Transverse colon (tissue), 4 donors: ENCODE data around the gene CCDC141. TPM values are rescaled to one million over a fixed set of nuclear protein-coding genes. Genes with fewer than 3 reads are reported as not detected.

ENCODE experiments used
- DNase-seq: peaks from one replicate; pipeline ENCODE4 v3.0.0-alpha.2; 2019
- H3K27ac ChIP-seq, 4 donors: fragments of 200-600 bp; sonication (generic); 2 replicates each; pipeline ENCODE4 v1.5.1; 2016 to 2018; ENCODE audit warnings: inconsistent platforms in 4 of 4
- H3K27me3 ChIP-seq: fragments of 200-600 bp; sonication (generic); 2 replicates; pipeline ENCODE4 v1.5.1; 2017; ENCODE audit warnings: inconsistent platforms
- H3K36me3 ChIP-seq, 4 donors: fragments of 200-600 bp; sonication (generic); 2 replicates each; pipeline ENCODE4 v1.5.1; 2017 to 2019; ENCODE audit warnings: inconsistent platforms in 4 of 4
- H3K4me1 ChIP-seq, 4 donors: fragments of 200-600 bp; sonication (generic); 2 replicates each; pipeline ENCODE4 v1.5.1; 2017 to 2020; ENCODE audit warnings: inconsistent platforms in 4 of 4
- H3K4me3 ChIP-seq, 4 donors: fragments of 200-600 bp; sonication (generic); 1 replicate in 1 of 4; 2 replicates in 3 of 4; pipeline versions ENCODE4 v1.5.1 to v1.6.1; 2017 to 2019; ENCODE audit warnings: inconsistent platforms in 4 of 4
- H3K9me3 ChIP-seq, 2 donors: fragments of 200-600 bp; sonication (generic); 2 replicates each; pipeline ENCODE4 v1.5.1; 2017 to 2019; ENCODE audit warnings: inconsistent platforms in 2 of 2
- CTCF ChIP-seq, 5 experiments: fragments of 200-600 bp in 3 of 5; fragments of 450-650 bp in 2 of 5; sonication (generic) in 3 of 5; IDR thresholded peaks; 1 replicate in 2 of 5; 2 replicates in 3 of 5; pipeline ENCODE4 v1.5.1; 2016 to 2017; ENCODE audit warnings: antibody characterized with exemption in 5 of 5, inconsistent platforms in 3 of 5, mild to moderate bottlenecking in 2 of 5, moderate library complexity in 1 of 5
- EP300 ChIP-seq: sonication (generic); formaldehyde crosslinking; IDR thresholded peaks from one replicate; pipeline ENCODE4 v1.6.1; 2017; ENCODE audit warnings: antibody characterized with exemption, low read depth
- POLR2A ChIP-seq: fragments of 450-650 bp; IDR thresholded peaks from one replicate; pipeline ENCODE4 v1.6.1; 2016; ENCODE audit warnings: antibody characterized with exemption, mild to moderate bottlenecking, moderate library complexity
- POLR2AphosphoS5 ChIP-seq, 3 donors: sonication (generic); formaldehyde crosslinking; IDR thresholded peaks; one replicate each; pipeline ENCODE4 v1.6.1; 2016; ENCODE audit warnings: antibody characterized with exemption in 3 of 3
- WGBS, 2 donors: methylation state at CpG; one replicate each; pipeline ENCODE4 v1.1.5; 2018; ENCODE audit warnings: low coverage in 1 of 2; 5-methylcytosine and 5-hydroxymethylcytosine counted together
- in situ Hi-C, 4 donors: fragments of 200-750 bp; cut with MboI; loops; one replicate each; pipeline versions ENCODE4 v1.15.0 to v1.15.1; 2017; ENCODE audit warnings: low sequenced_read_pairs in 3 of 4, low pct_ligation_motif_present in 1 of 4, low pct_unique_long_range_greater_than_20kb in 1 of 4
- intact Hi-C: fragments of 100-400 bp; cut with DNase I; formaldehyde crosslinking; loops from one replicate; pipeline ENCODE4 v1.15.1; 2023; ENCODE audit warnings: low total_unique reads
- total RNA-seq, 4 donors: library from RNA; depleted of rRNA; stranded (reverse); fragments of >200 nt; gene quantifications; one replicate each; pipeline ENCODE4 v1.1.0, GENCODE V29; 2016

The CCDC141 gene
- total RNA-seq, 4 donors from 2014 or later: 0.40 to 8.6 (median 2.4) TPM

- no peaks in the 10 kb centered on the region for H3K27me3 ChIP-seq
- H3K4me1 ChIP-seq: no peaks in the 10 kb centered on the region
- DNase-seq: peak; percentile 50
- intact Hi-C loops: no loop called here
- no peak overlapping the region for H3K27ac ChIP-seq
- 29 to 40% methylated on average over 2 to 3 of the region's 3 CpGs for WGBS, 2 donors
- in situ Hi-C loops: no loop called here
- no peak overlapping the region for H3K4me3 ChIP-seq
- TF ChIP-seq CTCF (IDR thresholded peaks at IDR 0.05): peak; percentile 78 to 94 (median 93)
- no peak for TF ChIP-seq POLR2A
- H3K36me3 ChIP-seq: no peaks in the 10 kb centered on the region
- H3K9me3 ChIP-seq: no peaks in the 10 kb centered on the region
These were observed 158.5 kb downstream of the CCDC141 start for GRCh38 chr2:178891265-178891958.

- H3K36me3 ChIP-seq: no peaks in the 10 kb centered on the region
- H3K9me3 ChIP-seq: no peaks in the 10 kb centered on the region
- no peak for DNase-seq
- no peak overlapping the region for H3K27ac ChIP-seq
- TF ChIP-seq POLR2A (no peak), CTCF (IDR thresholded peaks at IDR 0.05) (no peak), POLR2AphosphoS5 (IDR thresholded peaks at IDR 0.05) (no peak), EP300 (no peak)
- in situ Hi-C loops: no loop called here
- intact Hi-C loops: no loop called here
- 67 to 79% methylated on average over 3 of the region's 3 CpGs for WGBS, 2 donors
- no peak overlapping the region for H3K4me3 ChIP-seq
- no peaks in the 10 kb centered on the region for H3K27me3 ChIP-seq
- no peaks in the 10 kb centered on the region for H3K4me1 ChIP-seq
These were observed 163.9 kb downstream of the CCDC141 start for GRCh38 chr2:178886006-178886405.

GRCh38 chr2:178884440-178884839 is 165.5 kb downstream of the CCDC141 start:
- H3K27ac ChIP-seq: no peak overlapping the region
- no peaks in the 10 kb centered on the region for H3K36me3 ChIP-seq
- no peaks in the 10 kb centered on the region for H3K27me3 ChIP-seq
- DNase-seq: no peak
- intact Hi-C loops (no loop called here), in situ Hi-C loops (no loop called here)
- H3K4me3 ChIP-seq: no peak overlapping the region
- no peaks in the 10 kb centered on the region for H3K9me3 ChIP-seq
- TF ChIP-seq EP300 (no peak), POLR2AphosphoS5 (IDR thresholded peaks at IDR 0.05) (no peak), POLR2A (no peak), CTCF (IDR thresholded peaks at IDR 0.05) (no peak)
- WGBS, 2 donors: 55 to 67% methylated on average over 3 of the region's 3 CpGs
- H3K4me1 ChIP-seq: no peaks in the 10 kb centered on the region

GRCh38 chr2:178882666-178883440 is 167.1 kb downstream of the CCDC141 start:
- no peaks in the 10 kb centered on the region for H3K27me3 ChIP-seq
- no peak for DNase-seq
- no peaks in the 10 kb centered on the region for H3K9me3 ChIP-seq
- in situ Hi-C loops: no loop called here
- no peaks in the 10 kb centered on the region for H3K36me3 ChIP-seq
- intact Hi-C loops: no loop called here
- H3K27ac ChIP-seq: no peak overlapping the region
- WGBS, 2 donors: 52 to 61% methylated on average over 5 to 6 of the region's 6 CpGs
- no peak for TF ChIP-seq POLR2AphosphoS5 (IDR thresholded peaks at IDR 0.05)
- no peak for TF ChIP-seq EP300
- no peak for TF ChIP-seq CTCF (IDR thresholded peaks at IDR 0.05)
- no peak for TF ChIP-seq POLR2A
- no peaks in the 10 kb centered on the region for H3K4me1 ChIP-seq
- no peak overlapping the region for H3K4me3 ChIP-seq
